HEK293T (cell line): ENCODE data around the gene MCTS1.

ENCODE experiments used
- BHLHE40 ChIP-seq: fragments of 450-650 bp; IDR thresholded peaks from 2 replicates; pipeline ENCODE4 v1.6.1; 2016; ENCODE audit warnings: mild to moderate bottlenecking, moderate library complexity, borderline replicate concordance
- FOXA1 ChIP-seq: fragments of 450-650 bp; IDR thresholded peaks from 2 replicates; pipeline ENCODE4 v1.6.1; 2016; ENCODE audit warnings: mild to moderate bottlenecking
- L3MBTL2 ChIP-seq: fragments of 450-650 bp; conservative IDR thresholded peaks from 2 replicates; pipeline ENCODE4 v1.6.1; 2016; ENCODE audit warnings: mild to moderate bottlenecking
- LEF1 ChIP-seq: fragments of 450-650 bp; IDR thresholded peaks from 2 replicates; pipeline ENCODE4 v1.6.1; 2017; ENCODE audit warnings: mild to moderate bottlenecking, borderline replicate concordance
- TF ChIP-seq, protein P1 (sequence below): fragments of 450-650 bp; IDR thresholded peaks from 2 replicates; pipeline ENCODE4 v1.6.1; 2016

DNA sequence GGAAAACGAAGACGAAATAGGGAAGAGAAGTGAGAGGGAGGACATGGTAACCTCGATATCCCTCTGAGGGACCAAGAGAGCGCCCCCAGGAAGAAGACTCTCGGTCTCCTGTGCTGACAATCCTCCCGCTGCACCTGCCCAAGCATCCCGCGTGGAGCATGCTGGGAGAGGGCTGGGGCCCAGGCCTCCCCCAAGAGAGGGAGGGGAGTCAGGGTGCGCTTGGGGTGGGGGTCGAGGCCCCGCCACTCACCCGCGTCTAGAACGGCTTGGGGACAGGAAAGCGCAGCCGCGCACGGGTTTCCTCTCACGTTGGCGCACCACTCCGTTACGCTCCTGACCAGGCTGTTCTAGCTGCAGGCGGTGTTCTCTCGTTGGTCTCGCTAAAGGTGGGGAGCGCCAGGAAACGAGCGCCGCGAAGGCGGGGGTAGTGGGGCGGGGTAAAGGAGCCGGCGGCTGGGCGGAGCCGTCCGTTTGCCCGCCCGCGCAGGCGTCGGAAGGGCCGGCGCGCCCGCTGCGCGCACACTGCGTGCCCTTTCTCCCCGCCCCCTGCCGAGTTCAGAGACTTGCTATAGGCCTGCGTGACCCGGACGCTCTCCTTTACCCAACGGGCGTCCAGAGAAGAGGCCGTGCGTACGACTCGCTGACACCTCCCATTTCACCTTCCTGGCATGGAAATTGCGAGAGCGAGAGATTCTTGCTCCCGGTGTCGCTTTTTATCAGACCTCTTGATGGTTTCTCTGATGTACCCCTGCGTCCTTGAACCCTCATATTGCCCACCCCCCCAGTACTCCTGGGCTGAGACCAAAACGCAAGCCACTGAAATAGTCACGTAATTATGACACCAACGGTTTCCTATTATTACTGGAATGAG, 26.0 kb downstream of the MCTS1 start, which contains the start of gene C1GALT1C1:
- TF ChIP-seq FOXA1 (no peak), LEF1 (no peak), L3MBTL2 (peak; percentile 53), BHLHE40 (no peak)
- TF ChIP-seq, protein P1, sequence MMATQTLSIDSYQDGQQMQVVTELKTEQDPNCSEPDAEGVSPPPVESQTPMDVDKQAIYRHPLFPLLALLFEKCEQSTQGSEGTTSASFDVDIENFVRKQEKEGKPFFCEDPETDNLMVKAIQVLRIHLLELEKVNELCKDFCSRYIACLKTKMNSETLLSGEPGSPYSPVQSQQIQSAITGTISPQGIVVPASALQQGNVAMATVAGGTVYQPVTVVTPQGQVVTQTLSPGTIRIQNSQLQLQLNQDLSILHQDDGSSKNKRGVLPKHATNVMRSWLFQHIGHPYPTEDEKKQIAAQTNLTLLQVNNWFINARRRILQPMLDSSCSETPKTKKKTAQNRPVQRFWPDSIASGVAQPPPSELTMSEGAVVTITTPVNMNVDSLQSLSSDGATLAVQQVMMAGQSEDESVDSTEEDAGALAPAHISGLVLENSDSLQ, result peak; percentile 75
